ENCODE measurements around the gene H2BW2. TPM values are rescaled to one million over a fixed set of nuclear protein-coding genes. Genes with fewer than 3 reads are reported as not detected.

The H2BW2 gene
- total RNA-seq, 2 experiments from 2014 or later = not detected

GRCh38 chrX:104085477-104085876, 45.7 kb downstream of the H2BW2 start:
- no peak for DNase-seq
- no peak for ATAC-seq (ENCODE audit: poor library complexity)
- CTCF ChIA-PET = no interaction called here

GRCh38 chrX:104085919-104086318, 46.2 kb downstream of the H2BW2 start:
- ChIA-PET POLR2A (no interaction called here), CTCF (no interaction called here)
- H3K9me3 Mint-ChIP-seq = no peaks in the 10 kb centered on the region

More at GRCh38 chrX:104085477-104085876, 45.7 kb downstream of the H2BW2 start:
- H3K27ac Mint-ChIP-seq = no peak overlapping the region
- TF ChIP-seq CTCF (IDR thresholded peaks at IDR 0.05) = no peak
- no peaks in the 10 kb centered on the region for H3K9me3 Mint-ChIP-seq
- H3K27me3 Mint-ChIP-seq = no peaks in the 10 kb centered on the region
- Histone ChIP-seq H3K9me3 (ENCODE audit: control insufficient read depth in 1 of 2, insufficient read depth in 1 of 2, low read length in 2 of 2) (no peaks in the 10 kb centered on the region), H3K27ac (ENCODE audit: low read depth in 1 of 2, low read length in 2 of 2) (no peak overlapping the region), H3K4me1 (ENCODE audit: insufficient read depth, low read length) (no peaks in the 10 kb centered on the region), H3K36me3 (ENCODE audit: insufficient read depth, low read length) (no peaks in the 10 kb centered on the region), H3K4me3 (ENCODE audit: low read length) (no peak overlapping the region), H3K27me3 (ENCODE audit: control insufficient read depth in 1 of 2, insufficient read depth in 2 of 2, low read length in 2 of 2) (peaks cover 0 to 4% of the 10 kb centered on the region in 2 experiments)
- no peaks in the 10 kb centered on the region for H3K4me1 Mint-ChIP-seq (ENCODE audit: low read depth)
- intact Hi-C loops (cut with DNase I, micrococcal nuclease) = no loop called here
- no peaks in the 10 kb centered on the region for H3K36me3 Mint-ChIP-seq (ENCODE audit: low read depth)
- POLR2A ChIA-PET = no interaction called here
- no peak overlapping the region for H3K4me3 Mint-ChIP-seq

More at GRCh38 chrX:104085919-104086318, 46.2 kb downstream of the H2BW2 start:
- Histone ChIP-seq H3K36me3 (ENCODE audit: insufficient read depth, low read length) (no peaks in the 10 kb centered on the region), H3K4me3 (ENCODE audit: low read length) (no peak overlapping the region), H3K9me3 (ENCODE audit: control insufficient read depth in 1 of 2, insufficient read depth in 1 of 2, low read length in 2 of 2) (no peaks in the 10 kb centered on the region), H3K27me3 (ENCODE audit: control insufficient read depth in 1 of 2, insufficient read depth in 2 of 2, low read length in 2 of 2) (peaks cover 0 to 4% of the 10 kb centered on the region in 2 experiments), H3K4me1 (ENCODE audit: insufficient read depth, low read length) (no peaks in the 10 kb centered on the region), H3K27ac (ENCODE audit: low read depth in 1 of 2, low read length in 2 of 2) (no peak overlapping the region)
- Mint-ChIP-seq H3K4me3 (no peak overlapping the region), H3K36me3 (ENCODE audit: low read depth) (no peaks in the 10 kb centered on the region), H3K27ac (no peak overlapping the region), H3K4me1 (ENCODE audit: low read depth) (no peaks in the 10 kb centered on the region), H3K27me3 (peaks cover under 1% of the 10 kb centered on the region)
- DNase-seq (no peak), ATAC-seq (ENCODE audit: poor library complexity) (no peak)
- TF ChIP-seq CTCF (IDR thresholded peaks at IDR 0.05) = no peak
- intact Hi-C loops (cut with DNase I, micrococcal nuclease) = no loop called here

Other genes starting within 250 kb of the H2BW2 start
- under 1 TPM in 1 of 2 experiments, not detected in 1; 0.11 TPM for gene RAB9B, start 207.7 kb upstream of the H2BW2 start, total RNA-seq
- 1 to 10 TPM; 8.0 to 9.0 TPM for gene TMSB15B, start 77.3 kb upstream of the H2BW2 start, total RNA-seq
- gene H2BW1, start 26.2 kb upstream of the H2BW2 start, total RNA-seq = not detected
- 1 to 10 TPM; 3.7 to 4.1 TPM for gene TMSB15C, start 36.3 kb downstream of the H2BW2 start, total RNA-seq
- gene ZCCHC18, start 72.6 kb downstream of the H2BW2 start, total RNA-seq = 1 to 10 TPM; 2.9 to 3.8 TPM
- gene SLC25A53, start 117.1 kb downstream of the H2BW2 start, total RNA-seq = 1 to 10 TPM; 5.1 TPM
- 10 to 100 TPM; 16.4 to 17.1 TPM for gene FAM199X, start 126.5 kb downstream of the H2BW2 start, total RNA-seq
- gene ESX1, start 215.0 kb downstream of the H2BW2 start, total RNA-seq = not detected